Activated T-helper 2 cell treated with anti-CD3 and anti-CD28 coated beads, Interferon-gamma antibody, Interleukin-2, Interleukin-4, amounts not matched to agents 10 μg/mL and 5 μg/mL and 100 μg/mL, durations not matched to agents 14 hours and 24 hours and 36 hours (primary cell): ENCODE results near the gene CARD6. TPM values are rescaled to one million over a fixed set of nuclear protein-coding genes. Genes with fewer than 3 reads are reported as not detected.
"Not testable (repeated sequence)": the region's sequence is repeated elsewhere in the genome, so short reads cannot be mapped to it uniquely, and the experiment has no call there.

Source experiments
- DNase-seq: peaks from one replicate; pipeline ENCODE4 v3.0.0; 2021; ENCODE audit warnings: low spot score
- H3K27ac Mint-ChIP-seq: one replicate; pipeline ENCODE4 v1.8.0; 2021; ENCODE audit warnings: mixed read lengths
- H3K27me3 Mint-ChIP-seq: one replicate; pipeline ENCODE4 v1.8.0; 2021; ENCODE audit warnings: low read depth, mixed read lengths
- H3K36me3 Mint-ChIP-seq: one replicate; pipeline ENCODE4 v1.8.0; 2021; ENCODE audit warnings: low read depth, mixed read lengths
- H3K4me1 Mint-ChIP-seq: one replicate; pipeline ENCODE4 v1.8.0; 2021; ENCODE audit warnings: low read depth, mixed read lengths
- H3K4me3 Mint-ChIP-seq: one replicate; pipeline ENCODE4 v1.8.0; 2021; ENCODE audit warnings: low read depth, mild to moderate bottlenecking, moderate library complexity, mixed read lengths
- H3K9me3 Mint-ChIP-seq: one replicate; pipeline ENCODE4 v1.8.0; 2021; ENCODE audit warnings: mixed read lengths
- intact Hi-C: fragments of 100-400 bp; cut with micrococcal nuclease; formaldehyde crosslinking; loops from one replicate; pipeline ENCODE4 v1.15.1; 2023
- total RNA-seq: library from RNA; stranded (reverse); gene quantifications from 2 replicates; pipeline ENCODE4 v1.2.3, GENCODE V29; 2022

The CARD6 gene
- total RNA-seq, 1 donor from 2014 or later: 1.6 TPM

DNA sequence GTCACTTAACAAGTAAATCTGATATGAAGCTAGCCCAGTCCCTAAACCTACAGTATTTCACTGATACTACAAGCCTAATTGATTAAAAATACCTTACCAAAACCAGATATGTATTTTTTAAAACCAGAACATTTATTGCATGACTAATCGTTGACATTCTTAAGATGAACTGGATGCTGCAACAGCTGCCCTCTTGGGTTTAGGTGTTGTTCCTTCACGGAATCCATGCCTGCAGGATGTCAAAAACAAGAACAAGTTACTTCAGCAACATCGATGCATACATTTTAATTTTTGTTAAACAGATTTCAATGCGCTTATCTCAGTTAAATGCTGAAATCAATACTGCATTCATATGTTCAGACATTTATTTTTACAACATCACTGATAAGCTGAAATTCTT is 8.8 kb upstream of the CARD6 start:
- peaks cover 4% of the 10 kb centered on the region for H3K9me3 Mint-ChIP-seq
- H3K4me3 Mint-ChIP-seq: peak overlapping the region; percentile 99
- intact Hi-C loops: loop anchor here (10.0 kb wide), 2 partner anchors 428 to 1628 kb away; no protein-coding TSS in a partner anchor
- peak overlapping the region; percentile 98 for H3K27ac Mint-ChIP-seq
- no peaks in the 10 kb centered on the region for H3K27me3 Mint-ChIP-seq
- H3K36me3 Mint-ChIP-seq: peaks cover 85% of the 10 kb centered on the region
- DNase-seq: no peak
- H3K4me1 Mint-ChIP-seq: peaks cover 64% of the 10 kb centered on the region

DNA sequence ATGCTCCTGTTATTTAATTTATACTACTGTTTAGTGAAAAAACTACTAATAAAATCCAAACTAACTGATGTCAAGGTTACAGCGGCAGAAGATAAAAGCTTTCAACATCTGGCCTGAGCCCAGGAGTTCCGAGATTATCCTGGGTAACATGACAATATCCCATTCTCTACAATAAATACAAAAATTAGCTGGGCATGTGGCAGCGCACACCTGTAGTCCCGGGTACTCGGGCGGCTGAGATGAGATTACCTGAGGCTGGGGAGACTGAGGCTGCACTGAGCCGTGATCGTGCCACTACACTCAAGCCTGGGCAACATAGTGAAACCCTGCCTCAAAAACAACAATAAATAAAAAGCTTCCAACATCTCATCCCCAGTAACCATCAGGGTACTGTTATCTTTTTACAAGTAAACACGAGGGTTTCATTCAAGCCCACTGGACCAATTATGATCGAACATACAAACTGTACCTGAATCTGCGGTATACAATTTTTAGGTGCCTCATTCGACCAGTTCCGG is 7.4 kb upstream of the CARD6 start:
- peaks cover 54% of the 10 kb centered on the region for H3K4me1 Mint-ChIP-seq
- H3K4me3 Mint-ChIP-seq: peak overlapping the region; percentile 99
- H3K27me3 Mint-ChIP-seq: no peaks in the 10 kb centered on the region
- H3K36me3 Mint-ChIP-seq: peaks cover 71% of the 10 kb centered on the region
- DNase-seq: no peak
- peak overlapping the region; percentile 98 for H3K27ac Mint-ChIP-seq
- H3K9me3 Mint-ChIP-seq: peaks cover 4% of the 10 kb centered on the region
- intact Hi-C loops: loop anchor here (1.0 to 10.0 kb wide), 4 partner anchors 8 to 1629 kb away; partner anchors contain the start of gene PTGER4

DNA sequence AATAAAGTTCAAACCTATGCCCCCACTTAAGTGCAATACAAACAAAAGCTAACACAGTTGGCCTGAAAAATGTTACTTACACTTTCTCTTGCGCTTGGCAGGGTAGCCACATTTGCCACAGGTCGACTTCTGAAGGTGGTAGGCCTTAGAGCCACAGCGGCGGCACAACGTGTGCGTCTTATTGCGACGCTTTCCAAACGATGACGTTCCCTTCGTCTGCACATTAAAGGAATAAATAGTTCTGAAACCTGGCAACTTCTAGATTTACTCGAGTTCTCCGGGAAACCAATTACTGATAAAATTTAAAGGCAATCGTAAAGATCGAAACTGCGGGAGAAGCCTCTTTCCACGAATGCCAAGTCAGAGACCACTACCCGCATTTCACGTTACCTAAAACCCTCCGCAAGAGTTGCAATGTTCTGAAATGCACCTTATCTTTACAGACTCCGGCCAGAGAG is 6.7 kb upstream of the CARD6 start:
- Mint-ChIP-seq H3K4me3 (peak overlapping the region; percentile 99), H3K27ac (peak overlapping the region; percentile 98), H3K36me3 (peaks cover 65% of the 10 kb centered on the region), H3K4me1 (peaks cover 49% of the 10 kb centered on the region), H3K9me3 (peaks cover 4% of the 10 kb centered on the region), H3K27me3 (no peaks in the 10 kb centered on the region)
- intact Hi-C loops: loop anchor here (2.0 to 10.0 kb wide), 3 partner anchors 156 to 1630 kb away; partner anchors contain the start of gene PTGER4
- DNase-seq: peak; percentile 38

DNA sequence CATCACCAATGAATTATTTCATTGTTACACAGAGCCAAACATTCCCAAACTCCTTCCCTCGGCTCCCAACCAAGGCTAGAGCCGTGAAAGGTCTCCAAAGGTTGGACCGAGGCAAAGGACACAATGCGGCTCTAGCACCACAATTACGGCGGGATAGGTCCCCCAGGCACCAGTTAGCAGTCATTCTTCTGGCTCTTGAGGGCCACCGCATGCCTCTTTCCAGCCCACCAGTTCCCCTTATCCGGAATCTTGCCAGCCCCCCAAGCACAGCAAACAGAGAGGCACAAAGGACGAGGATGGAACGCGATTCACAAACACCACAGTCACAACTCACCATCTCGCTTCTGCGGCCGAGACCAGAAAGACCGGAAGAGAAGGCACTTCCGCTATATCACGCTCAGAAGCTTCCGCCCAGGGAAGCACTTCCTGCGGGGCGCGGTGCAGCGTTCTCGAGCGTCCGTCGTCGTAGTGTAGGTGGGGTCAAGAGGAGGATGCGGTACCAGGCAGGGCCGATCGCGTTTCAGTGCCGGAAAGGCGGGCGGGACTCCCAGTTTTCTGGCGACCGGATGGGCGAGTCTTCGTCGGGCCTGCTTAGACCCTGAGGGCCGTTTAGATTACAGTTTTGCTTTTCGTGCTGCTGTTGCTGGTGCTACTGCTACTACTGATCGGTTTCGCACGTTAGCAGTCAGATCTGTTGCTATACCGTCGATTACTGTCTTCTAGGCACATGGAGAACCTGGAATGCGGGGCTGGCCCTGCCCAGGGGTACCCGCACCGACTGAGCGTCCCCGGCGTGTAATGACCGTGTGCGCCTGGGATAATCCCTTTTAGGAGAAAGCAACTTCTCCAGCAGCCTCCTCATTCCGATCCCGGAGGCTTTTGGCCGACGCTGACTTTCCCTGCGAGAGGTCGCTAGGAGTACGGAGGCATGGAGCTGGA is 6.0 kb upstream of the CARD6 start, which contains the start of gene RPL37:
TSS of gene RPL37 (minus strand) at position 374 of the 939 bp plus-strand sequence. CDS start at position 337, 37 bp downstream.
- intact Hi-C loops: loop anchor here (1.0 to 10.0 kb wide), 7 partner anchors 22 to 1630 kb away; partner anchors contain the start of genes PRKAA1 and PTGER4
- Mint-ChIP-seq H3K4me3 (peak within 1 kb of the TSS; percentile 99), H3K4me1 (peaks cover 47% of the 10 kb centered on the region), H3K36me3 (peaks cover 58% of the 10 kb centered on the region), H3K9me3 (peaks cover 4% of the 10 kb centered on the region), H3K27me3 (no peaks in the 10 kb centered on the region), H3K27ac (peak within 1 kb of the TSS; percentile 98)
- peak; percentile 91 for DNase-seq

DNA sequence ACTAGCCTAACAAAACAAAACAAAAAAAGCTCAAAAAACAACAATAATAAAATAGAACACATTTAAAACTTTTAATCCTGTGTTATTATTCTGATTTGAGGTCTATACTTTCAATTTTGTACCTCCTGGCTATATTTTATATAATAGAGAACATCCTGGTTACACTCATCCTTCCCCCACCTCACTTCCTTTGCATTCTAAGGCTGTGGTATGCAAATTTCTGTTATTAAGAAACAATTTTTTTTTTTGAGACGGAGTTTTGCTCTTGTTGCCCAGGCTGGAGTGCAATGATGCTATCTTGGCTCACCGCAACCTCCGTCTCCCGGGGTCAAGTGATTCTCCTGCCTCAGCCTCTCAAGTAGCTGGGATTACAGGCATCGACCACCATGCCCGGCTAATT is 3.1 kb upstream of the CARD6 start:
- H3K9me3 Mint-ChIP-seq: peaks cover 4% of the 10 kb centered on the region
- no peak for DNase-seq
- H3K4me1 Mint-ChIP-seq: peaks cover 37% of the 10 kb centered on the region
- H3K27me3 Mint-ChIP-seq: peaks cover 3% of the 10 kb centered on the region
- no peak overlapping the region for H3K4me3 Mint-ChIP-seq
- peaks cover 28% of the 10 kb centered on the region for H3K36me3 Mint-ChIP-seq
- intact Hi-C loops: loop anchor here (5.0 to 10.0 kb wide), 3 partner anchors 261 to 1633 kb away; no protein-coding TSS in a partner anchor
- no peak overlapping the region for H3K27ac Mint-ChIP-seq

DNA sequence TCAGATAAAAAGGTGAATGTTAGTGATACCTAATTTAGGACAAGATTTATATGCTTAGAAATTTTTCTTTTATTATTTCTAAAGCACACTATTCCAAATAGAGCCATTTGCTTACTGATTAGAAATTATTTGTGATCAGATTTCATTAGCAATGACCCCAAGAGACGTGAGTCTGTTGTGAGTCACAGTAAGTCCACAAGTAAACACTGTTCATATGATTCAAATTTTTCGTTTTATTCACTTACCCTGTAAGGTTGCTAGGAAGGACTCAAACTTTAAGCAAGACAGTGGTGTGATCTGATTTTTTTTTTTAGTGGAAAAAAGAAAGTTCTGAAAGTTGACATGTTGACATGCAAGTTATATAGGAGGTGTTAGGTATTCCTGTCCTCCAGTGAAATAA is 1.2 kb downstream of the CARD6 start:
- Mint-ChIP-seq H3K36me3 (no peaks in the 10 kb centered on the region), H3K27ac (no peak overlapping the region), H3K4me1 (peaks cover 21% of the 10 kb centered on the region), H3K4me3 (no peak overlapping the region), H3K27me3 (peaks cover 10% of the 10 kb centered on the region), H3K9me3 (no peaks in the 10 kb centered on the region)
- intact Hi-C loops: loop anchor here (5.0 kb wide), 1 partner anchor 35 kb away; no protein-coding TSS in a partner anchor
- DNase-seq: no peak

DNA sequence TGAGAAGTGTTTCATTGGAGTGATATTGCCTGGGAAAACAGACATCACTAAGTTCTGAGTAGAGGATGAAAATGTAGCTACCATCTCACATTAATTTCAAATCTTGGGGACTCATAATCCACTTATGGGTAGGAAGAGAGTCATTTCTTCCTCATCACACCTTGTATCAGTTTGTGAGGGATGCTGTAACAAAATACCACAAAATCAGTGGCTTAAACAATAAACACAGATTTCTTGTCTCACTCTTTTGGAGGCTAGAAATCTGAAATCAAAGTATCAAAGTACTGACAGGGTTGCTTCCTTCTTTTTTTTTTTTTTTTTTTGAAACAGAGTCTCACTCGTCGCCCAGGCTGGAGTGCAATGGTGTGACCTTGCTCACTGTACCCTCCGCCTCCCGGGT is 3.4 kb downstream of the CARD6 start:
- intact Hi-C loops: loop anchor here (5.0 kb wide), 1 partner anchor 33 kb away; no protein-coding TSS in a partner anchor
- Mint-ChIP-seq H3K9me3 (no peaks in the 10 kb centered on the region), H3K27ac (no peak overlapping the region), H3K4me1 (peaks cover 15% of the 10 kb centered on the region), H3K36me3 (no peaks in the 10 kb centered on the region), H3K27me3 (peaks cover 15% of the 10 kb centered on the region), H3K4me3 (no peak overlapping the region)
- DNase-seq: no peak

DNA sequence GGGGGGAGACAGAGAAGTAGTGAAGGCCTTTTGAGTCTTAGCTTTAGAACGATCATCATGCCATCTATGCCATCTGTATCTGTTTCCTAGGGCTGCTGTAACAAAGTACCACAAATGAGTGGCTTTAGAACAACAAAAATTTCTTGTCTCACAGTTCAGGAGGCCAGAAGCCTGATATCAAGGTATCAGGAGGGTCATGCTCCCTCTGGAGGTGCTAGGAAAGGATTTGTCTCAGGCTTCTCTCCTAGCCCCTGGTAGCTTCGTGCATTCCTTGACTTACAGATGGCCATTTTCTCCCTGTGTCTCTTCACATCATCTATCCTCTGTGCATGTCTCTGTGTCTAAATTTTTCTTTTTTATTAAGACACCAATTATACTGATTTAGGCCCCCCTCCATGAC is 5.2 kb downstream of the CARD6 start:
- Mint-ChIP-seq H3K27me3 (peaks cover 14% of the 10 kb centered on the region), H3K36me3 (no peaks in the 10 kb centered on the region), H3K4me3 (no peak overlapping the region), H3K4me1 (peaks cover 7% of the 10 kb centered on the region), H3K9me3 (no peaks in the 10 kb centered on the region), H3K27ac (no peak overlapping the region)
- intact Hi-C loops: no loop called here
- no peak for DNase-seq

DNA sequence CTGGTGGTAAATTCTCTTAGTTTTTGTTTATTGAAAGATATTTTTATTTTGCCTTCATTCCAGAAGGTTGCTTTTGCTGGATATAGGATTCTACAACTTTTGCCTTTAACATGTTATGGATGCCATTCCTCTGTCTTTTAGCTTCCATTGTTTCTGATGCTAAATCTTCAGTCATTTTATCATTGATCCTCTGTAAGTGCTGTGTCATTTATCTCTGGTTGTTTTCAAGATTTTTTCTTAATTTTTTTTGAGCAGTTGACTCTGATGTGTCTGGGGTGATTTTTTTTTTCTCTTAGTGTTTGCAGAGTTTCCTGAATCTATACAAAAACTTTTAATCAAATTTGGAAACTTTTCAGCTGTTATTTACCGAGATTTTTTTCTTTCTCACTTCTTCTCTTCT is 6.4 kb downstream of the CARD6 start:
- no peak for DNase-seq
- H3K9me3 Mint-ChIP-seq: no peaks in the 10 kb centered on the region
- no peak overlapping the region for H3K27ac Mint-ChIP-seq
- H3K27me3 Mint-ChIP-seq: peaks cover 13% of the 10 kb centered on the region
- intact Hi-C loops: no loop called here
- peaks cover 3% of the 10 kb centered on the region for H3K4me1 Mint-ChIP-seq
- H3K36me3 Mint-ChIP-seq: no peaks in the 10 kb centered on the region
- no peak overlapping the region for H3K4me3 Mint-ChIP-seq

DNA sequence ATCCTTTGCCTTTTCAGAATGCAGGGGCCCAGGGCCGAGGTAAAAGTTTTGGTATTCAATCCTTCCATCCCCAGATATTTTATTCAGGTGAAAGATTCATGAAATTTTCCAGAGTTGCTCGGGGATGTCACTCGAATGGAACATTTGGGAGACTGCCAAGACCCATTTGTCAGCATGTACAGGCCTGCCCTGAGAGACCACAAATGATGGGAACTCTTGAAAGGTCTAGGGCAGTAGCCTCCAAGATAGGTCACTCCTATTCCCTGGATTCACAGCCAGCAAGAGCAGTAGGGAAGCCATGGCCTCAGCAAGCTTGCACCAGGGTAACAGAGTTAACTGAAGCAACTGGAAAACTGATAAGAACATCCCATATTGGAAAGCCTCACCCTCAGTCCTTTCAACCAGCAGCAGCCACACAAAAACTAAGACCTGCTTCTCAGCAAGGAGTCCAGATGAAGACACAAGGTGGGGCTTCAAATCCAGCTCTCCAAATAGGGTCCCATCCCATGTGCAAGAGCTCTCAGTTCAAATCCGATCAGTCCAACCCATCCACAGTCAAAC is 12.5 kb downstream of the CARD6 start:
- Mint-ChIP-seq H3K4me3 (no peak overlapping the region), H3K27me3 (peaks cover 2% of the 10 kb centered on the region), H3K36me3 (no peaks in the 10 kb centered on the region), H3K4me1 (no peaks in the 10 kb centered on the region), H3K27ac (no peak overlapping the region), H3K9me3 (no peaks in the 10 kb centered on the region)
- no peak for DNase-seq
- intact Hi-C loops: no loop called here

DNA sequence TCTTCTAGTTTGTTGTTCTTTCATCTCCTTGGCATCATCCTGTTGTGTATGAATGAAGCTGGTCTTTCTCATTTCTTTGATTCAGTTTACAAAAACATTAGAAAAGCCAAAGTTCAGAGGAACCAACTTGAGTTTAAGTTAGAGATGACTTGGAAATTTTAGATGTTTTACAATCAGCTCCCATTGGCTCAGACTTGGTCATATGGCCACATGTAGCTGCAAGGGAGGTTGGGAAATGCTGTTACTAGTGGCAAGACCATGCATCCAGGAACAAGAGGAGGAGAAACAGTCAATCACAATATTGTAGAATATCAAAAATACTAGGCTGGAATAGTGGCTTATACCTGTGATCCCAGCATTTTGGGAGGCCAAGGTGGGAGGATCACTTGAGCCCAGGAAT is 19.5 kb downstream of the CARD6 start:
- H3K36me3 Mint-ChIP-seq: no peaks in the 10 kb centered on the region
- intact Hi-C loops: no loop called here

DNA sequence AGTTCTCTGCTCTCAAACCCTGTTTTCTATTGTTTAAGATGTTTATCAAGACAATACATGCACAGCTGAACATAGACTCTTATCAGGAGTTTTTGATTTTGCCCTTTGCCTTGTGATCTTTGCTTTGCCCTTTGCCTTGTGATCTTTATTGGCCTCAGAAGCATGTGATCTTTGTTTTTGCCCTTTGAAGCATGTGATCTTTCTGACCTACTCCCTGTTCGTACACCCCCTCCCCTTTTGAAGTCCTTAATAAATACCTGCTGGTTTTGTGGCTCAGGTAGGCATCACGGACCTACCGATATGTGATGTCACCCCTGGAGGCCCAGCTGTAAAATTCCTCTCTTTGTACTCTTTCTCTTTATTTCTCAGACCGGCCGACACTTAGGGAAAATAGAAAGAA is 23.8 kb downstream of the CARD6 start:
- H3K27me3 Mint-ChIP-seq, intact Hi-C loops, DNase-seq, H3K4me3 Mint-ChIP-seq, H3K4me1 Mint-ChIP-seq, H3K36me3 Mint-ChIP-seq, H3K27ac Mint-ChIP-seq, H3K9me3 Mint-ChIP-seq: not testable (repeated sequence)

More for the DNA sequence above, 19.5 kb downstream of the CARD6 start:
- no peaks in the 10 kb centered on the region for H3K9me3 Mint-ChIP-seq
- no peak for DNase-seq
- no peak overlapping the region for H3K4me3 Mint-ChIP-seq
- H3K27me3 Mint-ChIP-seq: no peaks in the 10 kb centered on the region
- no peak overlapping the region for H3K27ac Mint-ChIP-seq
- H3K4me1 Mint-ChIP-seq: no peaks in the 10 kb centered on the region
